Measurements from ENCODE around the gene SMPD3.

DNA sequence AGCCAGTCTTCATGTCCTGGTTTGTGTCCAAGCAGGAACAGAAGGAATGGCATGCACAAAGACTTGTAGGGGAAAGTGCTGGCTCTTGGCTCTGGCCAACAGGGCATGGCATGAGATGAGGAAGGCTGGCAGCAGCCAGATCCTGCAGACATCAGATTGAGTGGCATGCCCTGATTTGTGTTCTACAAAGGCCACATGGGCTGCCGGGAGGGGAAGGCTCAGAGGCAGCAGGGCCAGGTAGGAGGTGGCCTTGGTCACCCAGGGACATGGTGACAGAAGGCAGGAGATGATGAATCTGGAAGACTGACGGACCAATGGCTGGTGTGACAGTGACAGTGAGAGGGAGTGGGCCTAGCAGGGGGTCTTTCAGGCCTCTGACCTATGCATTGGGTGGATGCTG lies 33.7 kb downstream of the SMPD3 start:
- TF ChIP-seq GATA1 (IDR thresholded peaks at IDR 0.05; ENCODE audit: low read depth, low read length) (no peak), POLR2A (IDR thresholded peaks at IDR 0.05; ENCODE audit: low read length) (no peak)

Measured in erythroblast (primary cell).